ENCODE results near the gene PARD3B. TPM values are rescaled to one million over a fixed set of nuclear protein-coding genes. Genes with fewer than 3 reads are reported as not detected.

The PARD3B gene
- total RNA-seq, 1 experiment from 2014 or later = 7.6 TPM

DNA sequence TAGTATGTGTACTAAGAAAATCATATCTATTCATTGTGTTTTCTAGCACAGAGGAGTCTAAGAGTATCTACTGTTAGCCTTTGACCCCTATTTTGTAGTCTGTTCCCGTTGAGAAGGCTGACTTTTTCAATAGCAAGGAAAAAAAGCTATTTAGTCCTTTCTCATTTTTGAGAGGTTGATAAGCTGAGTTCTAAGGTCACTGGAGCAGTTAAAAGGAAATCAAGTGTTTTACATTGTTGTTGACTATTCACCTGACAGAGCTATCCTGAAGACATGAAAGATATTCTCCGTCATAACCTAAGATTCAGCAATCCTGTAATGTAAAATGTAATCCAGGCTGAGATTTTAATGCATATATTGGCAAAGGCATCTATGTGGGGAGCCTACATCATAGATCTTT, 856.7 kb downstream of the PARD3B start:
- no peak overlapping the region for H3K27ac ChIP-seq
- H3K79me2 ChIP-seq (ENCODE audit: low read depth) = no peaks in the 10 kb centered on the region
- H3K9me2 ChIP-seq (ENCODE audit: insufficient read depth) = no peaks in the 10 kb centered on the region
- H3K4me3 ChIP-seq = no peak overlapping the region
- ChIA-PET CTCF (interaction anchor here (0.7 kb wide), 1 partner anchor 1065 kb away, joined by 3 read pairs; no protein-coding TSS in a partner anchor), POLR2A (ENCODE audit: unreplicated experiment) (interaction anchor here (0.7 kb wide), 1 partner anchor 1003 kb away, joined by 5 read pairs; no protein-coding TSS in a partner anchor)
- no peaks in the 10 kb centered on the region for H3K36me3 ChIP-seq (ENCODE audit: low read depth)
- no peaks in the 10 kb centered on the region for H4K20me1 ChIP-seq (ENCODE audit: insufficient read depth)
- no TSS peak for BruUV-seq (replicated peaks)
- no peaks in the 10 kb centered on the region for H3K4me1 ChIP-seq (replicated peaks; ENCODE audit: insufficient read depth)
- no peaks in the 10 kb centered on the region for H3K9me3 ChIP-seq (ENCODE audit: insufficient read depth, low read depth)
- H3K27me3 ChIP-seq (ENCODE audit: insufficient read depth, low read depth) = no peaks in the 10 kb centered on the region
- no peaks in the 10 kb centered on the region for H3F3A ChIP-seq (ENCODE audit: insufficient read depth, low read depth)
- no peak for DNase-seq
- TF ChIP-seq, protein P1, sequence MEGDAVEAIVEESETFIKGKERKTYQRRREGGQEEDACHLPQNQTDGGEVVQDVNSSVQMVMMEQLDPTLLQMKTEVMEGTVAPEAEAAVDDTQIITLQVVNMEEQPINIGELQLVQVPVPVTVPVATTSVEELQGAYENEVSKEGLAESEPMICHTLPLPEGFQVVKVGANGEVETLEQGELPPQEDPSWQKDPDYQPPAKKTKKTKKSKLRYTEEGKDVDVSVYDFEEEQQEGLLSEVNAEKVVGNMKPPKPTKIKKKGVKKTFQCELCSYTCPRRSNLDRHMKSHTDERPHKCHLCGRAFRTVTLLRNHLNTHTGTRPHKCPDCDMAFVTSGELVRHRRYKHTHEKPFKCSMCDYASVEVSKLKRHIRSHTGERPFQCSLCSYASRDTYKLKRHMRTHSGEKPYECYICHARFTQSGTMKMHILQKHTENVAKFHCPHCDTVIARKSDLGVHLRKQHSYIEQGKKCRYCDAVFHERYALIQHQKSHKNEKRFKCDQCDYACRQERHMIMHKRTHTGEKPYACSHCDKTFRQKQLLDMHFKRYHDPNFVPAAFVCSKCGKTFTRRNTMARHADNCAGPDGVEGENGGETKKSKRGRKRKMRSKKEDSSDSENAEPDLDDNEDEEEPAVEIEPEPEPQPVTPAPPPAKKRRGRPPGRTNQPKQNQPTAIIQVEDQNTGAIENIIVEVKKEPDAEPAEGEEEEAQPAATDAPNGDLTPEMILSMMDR (conservative IDR thresholded peaks at IDR 0.05) = no peak
- TF ChIP-seq EZH2 (IDR thresholded peaks at IDR 0.05; ENCODE audit: low read depth) = no peak
- intact Hi-C loops (cut with micrococcal nuclease; ENCODE audit: unreplicated experiment) = no loop called here
- H3K4me2 ChIP-seq = no peak overlapping the region
- no peak overlapping the region for H2AFZ ChIP-seq

GRCh38 chr2:205403244-205403825, 858.1 kb downstream of the PARD3B start:
- no peaks in the 10 kb centered on the region for H3K27me3 ChIP-seq (ENCODE audit: insufficient read depth, low read depth)
- no peaks in the 10 kb centered on the region for H3K9me2 ChIP-seq (ENCODE audit: insufficient read depth)
- no peaks in the 10 kb centered on the region for H4K20me1 ChIP-seq (ENCODE audit: insufficient read depth)
- no peaks in the 10 kb centered on the region for H3F3A ChIP-seq (ENCODE audit: insufficient read depth, low read depth)
- intact Hi-C loops (cut with micrococcal nuclease; ENCODE audit: unreplicated experiment) = no loop called here
- DNase-seq = no peak
- H2AFZ ChIP-seq = no peak overlapping the region
- TF ChIP-seq, protein P1 (conservative IDR thresholded peaks at IDR 0.05) = no peak
- no peak for TF ChIP-seq EZH2 (IDR thresholded peaks at IDR 0.05; ENCODE audit: low read depth)
- H3K27ac ChIP-seq = no peak overlapping the region
- no peak overlapping the region for H3K4me2 ChIP-seq
- no peaks in the 10 kb centered on the region for H3K4me1 ChIP-seq (replicated peaks; ENCODE audit: insufficient read depth)
- no TSS peak for BruUV-seq (replicated peaks)
- no peak overlapping the region for H3K4me3 ChIP-seq
- H3K79me2 ChIP-seq (ENCODE audit: low read depth) = no peaks in the 10 kb centered on the region
- CTCF ChIA-PET = no interaction called here
- H3K9me3 ChIP-seq (ENCODE audit: insufficient read depth, low read depth) = no peaks in the 10 kb centered on the region
- H3K36me3 ChIP-seq (ENCODE audit: low read depth) = no peaks in the 10 kb centered on the region
- POLR2A ChIA-PET (ENCODE audit: unreplicated experiment) = no interaction called here

DNA sequence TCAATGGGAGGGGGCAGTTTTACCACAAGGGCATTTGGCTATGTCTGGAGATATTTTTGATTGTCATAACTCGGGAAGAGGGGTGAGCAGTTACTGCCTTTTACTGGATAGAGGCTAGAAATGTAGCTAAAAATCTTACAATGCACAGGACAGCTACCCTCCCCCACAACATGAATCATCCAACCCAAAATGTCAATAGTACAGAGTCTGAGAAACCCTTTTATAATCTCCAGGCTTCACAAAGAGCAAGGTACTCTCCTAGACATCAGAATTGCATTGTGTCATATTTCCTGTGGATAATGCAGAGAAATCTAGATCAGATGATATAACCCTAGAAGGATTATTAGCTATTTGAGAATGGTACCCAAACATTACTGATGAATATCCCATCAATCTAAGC, 859.9 kb downstream of the PARD3B start:
- Histone ChIP-seq H3K27me3 (ENCODE audit: insufficient read depth, low read depth) (no peaks in the 10 kb centered on the region), H3F3A (ENCODE audit: insufficient read depth, low read depth) (no peaks in the 10 kb centered on the region), H3K36me3 (ENCODE audit: low read depth) (no peaks in the 10 kb centered on the region), H3K9me2 (ENCODE audit: insufficient read depth) (no peaks in the 10 kb centered on the region), H3K27ac (no peak overlapping the region), H3K4me3 (no peak overlapping the region), H3K9me3 (ENCODE audit: insufficient read depth, low read depth) (no peaks in the 10 kb centered on the region), H3K79me2 (ENCODE audit: low read depth) (no peaks in the 10 kb centered on the region), H3K4me2 (no peak overlapping the region), H4K20me1 (ENCODE audit: insufficient read depth) (no peaks in the 10 kb centered on the region), H3K4me1 (replicated peaks; ENCODE audit: insufficient read depth) (no peaks in the 10 kb centered on the region), H2AFZ (no peak overlapping the region)
- BruUV-seq (replicated peaks) = no TSS peak
- CTCF ChIA-PET = no interaction called here
- TF ChIP-seq, protein P1 (conservative IDR thresholded peaks at IDR 0.05) = no peak
- TF ChIP-seq EZH2 (IDR thresholded peaks at IDR 0.05; ENCODE audit: low read depth) = no peak
- intact Hi-C loops (cut with micrococcal nuclease; ENCODE audit: unreplicated experiment) = no loop called here
- POLR2A ChIA-PET (ENCODE audit: unreplicated experiment) = interaction anchor here (0.6 kb wide), 1 partner anchor 120 kb away, joined by 4 read pairs; no protein-coding TSS in a partner anchor
- DNase-seq = no peak

All from PC-9 (cell line).